ENCODE results near the gene UACA. TPM values are rescaled to one million over a fixed set of nuclear protein-coding genes. Genes with fewer than 3 reads are reported as not detected.

UACA gene
- total and polyA plus RNA-seq, 9 of the 15 experiments (the other 6 are each of a cell fraction or from before 2014, with no cell fraction given) = 0.06 to 0.33 (median 0.15) TPM; not detected in 5

GRCh38 chr15:70715840-70716485, 47.4 kb downstream of the UACA start:
- Histone ChIP-seq H3K9me1 (ENCODE audit: control insufficient read depth, insufficient read depth, low read length) (no peaks in the 10 kb centered on the region), H3K36me3 (ENCODE audit: control insufficient read depth, insufficient read depth, low read length) (no peaks in the 10 kb centered on the region), H3K4me2 (ENCODE audit: insufficient read depth, low read length) (no peak overlapping the region), H3K9ac (ENCODE audit: insufficient read depth in 1 of 2, low read depth in 2 of 2, low read length in 2 of 2) (no peak overlapping the region), H3K9me3 (replicated peaks; ENCODE audit: control insufficient read depth, insufficient read depth, low read depth, low read length) (no peaks in the 10 kb centered on the region), H3K79me2 (ENCODE audit: control insufficient read depth, insufficient read depth, low read length) (no peaks in the 10 kb centered on the region), H3K4me1 (replicated peaks in 1 of 2; ENCODE audit: control insufficient read depth in 2 of 2, insufficient read depth in 2 of 2, low read length in 2 of 2) (no peaks in the 10 kb centered on the region), H3K4me3 (no peak overlapping the region), H4K20me1 (replicated peaks; ENCODE audit: control insufficient read depth, insufficient read depth, low read length) (no peaks in the 10 kb centered on the region), H3K27me3 (ENCODE audit: control insufficient read depth in 2 of 2, insufficient read depth in 2 of 2, low read length in 2 of 2) (no peaks in the 10 kb centered on the region), H3K27ac (ENCODE audit: extremely low read depth, low read depth, low read length) (no peak overlapping the region), H2AFZ (ENCODE audit: low read depth, low read length) (no peak overlapping the region)
- POLR2A ChIA-PET = interaction anchor here (0.7 kb wide), 1 partner anchor 1230 kb away, joined by 3 read pairs; no protein-coding TSS in a partner anchor
- CTCF ChIA-PET (ENCODE audit: low intra/inter-chr PET ratio) = no interaction called here
- no peak for FAIRE-seq
- 1% methylated on average over 6 of the region's 6 CpGs for WGBS (ENCODE audit: insufficient coverage, low coverage, missing lambda C conversion rate)
- no peak for ATAC-seq
- intact Hi-C loops (cut with micrococcal nuclease) = no loop called here
- in situ Hi-C loops (cut with MboI) = no loop called here
- TF ChIP-seq ZZZ3 (IDR thresholded peaks at IDR 0.05) = no peak
- TF ChIP-seq POLR3G (IDR thresholded peaks at IDR 0.05; ENCODE audit: extremely low read depth, insufficient read length, insufficient replicate concordance) = no peak
- no peak for TF ChIP-seq ZNF24 (IDR thresholded peaks at IDR 0.05)
- no peak for TF ChIP-seq ZNF655 (CRISPR knock-in tag; IDR thresholded peaks at IDR 0.05)
- TF ChIP-seq RBM14 (IDR thresholded peaks at IDR 0.05; ENCODE audit: borderline replicate concordance, insufficient read depth, low read depth, low read length) = no peak
- no peak for TF ChIP-seq HMG20A (CRISPR knock-in tag; conservative IDR thresholded peaks at IDR 0.05)
- TF ChIP-seq TARDBP (IDR thresholded peaks at IDR 0.05) = no peak
- no peak for TF ChIP-seq NR2C2 (CRISPR knock-in tag; IDR thresholded peaks at IDR 0.05)
- TF ChIP-seq NR2C2 (tag; IDR thresholded peaks at IDR 0.05) = no peak
- no peak for TF ChIP-seq ZNF165 (CRISPR knock-in tag; IDR thresholded peaks at IDR 0.05; ENCODE audit: borderline replicate concordance)
- no peak for TF ChIP-seq ZNF696 (CRISPR knock-in tag; conservative IDR thresholded peaks at IDR 0.05)
- TF ChIP-seq BDP1 (IDR thresholded peaks at IDR 0.05; ENCODE audit: insufficient read depth, insufficient read length) = no peak
- no peak for TF ChIP-seq SIN3A (IDR thresholded peaks at IDR 0.05; ENCODE audit: borderline replicate concordance in 2 of 2, control insufficient read depth in 1 of 2, low read depth in 2 of 2, low read length in 2 of 2)
- TF ChIP-seq ZNF311 (CRISPR knock-in tag; IDR thresholded peaks at IDR 0.05) = no peak
- TF ChIP-seq ZNF41 (CRISPR knock-in tag; conservative IDR thresholded peaks at IDR 0.05) = no peak
- TF ChIP-seq HNRNPK (IDR thresholded peaks at IDR 0.05; ENCODE audit: low read depth, low read length, poor library complexity, severe bottlenecking) = no peak
- TF ChIP-seq SAFB (IDR thresholded peaks at IDR 0.05; ENCODE audit: borderline replicate concordance, low read depth, low read length) = no peak
- no peak for DNase-seq (ENCODE audit: extremely low read depth in 1 of 4, low spot score in 3 of 4)
- BruUV-seq (replicated peaks) = no TSS peak

All from K562 (cell line).